ENCODE measurements around the gene DDX49. TPM values are rescaled to one million over a fixed set of nuclear protein-coding genes. Genes with fewer than 3 reads are reported as not detected.
A peak's percentile ranks its signal among the peaks of the same experiment; 100 is the strongest.

The DDX49 gene
- total RNA-seq, 1 experiment from 2014 or later: 47.9 TPM

DNA sequence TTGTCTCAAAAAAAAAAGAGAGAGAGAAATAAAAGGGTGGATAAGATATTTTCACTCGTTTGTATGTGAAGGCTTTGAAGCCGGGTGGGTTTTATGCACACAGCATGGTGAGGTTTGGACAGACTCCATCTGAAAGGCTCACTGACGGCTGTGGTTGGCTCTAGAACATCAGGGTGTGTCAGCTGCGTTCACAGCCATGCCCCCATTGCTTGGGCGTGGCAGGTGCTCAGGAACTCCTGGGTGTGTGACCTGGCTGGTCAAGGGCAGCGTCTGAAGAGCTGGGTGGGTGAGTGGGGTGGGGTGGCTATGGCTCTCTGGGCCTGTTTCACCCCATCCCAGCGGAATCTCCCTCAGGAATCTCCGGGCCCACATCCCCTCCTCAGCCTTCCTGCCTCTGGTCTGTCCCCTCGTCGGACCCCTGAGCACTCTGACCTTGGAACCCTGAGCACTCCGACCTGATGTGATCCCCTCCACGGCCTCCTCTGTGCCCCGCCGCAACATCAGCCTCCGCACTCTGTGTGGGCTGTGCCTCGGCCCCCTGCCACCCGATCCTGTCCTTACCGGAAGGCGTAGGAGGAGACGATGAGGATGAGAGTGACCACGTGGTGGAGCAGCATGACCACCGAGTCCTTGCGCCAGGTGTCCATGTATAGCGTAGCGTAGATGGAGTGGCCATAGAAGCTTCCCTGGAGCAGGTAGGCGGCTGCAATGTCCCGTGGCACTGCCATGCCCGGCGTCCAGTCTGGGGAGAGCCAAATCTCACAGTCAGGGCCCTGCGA, 35.8 kb upstream of the DDX49 start (continued):
- TF ChIP-seq, protein P1, sequence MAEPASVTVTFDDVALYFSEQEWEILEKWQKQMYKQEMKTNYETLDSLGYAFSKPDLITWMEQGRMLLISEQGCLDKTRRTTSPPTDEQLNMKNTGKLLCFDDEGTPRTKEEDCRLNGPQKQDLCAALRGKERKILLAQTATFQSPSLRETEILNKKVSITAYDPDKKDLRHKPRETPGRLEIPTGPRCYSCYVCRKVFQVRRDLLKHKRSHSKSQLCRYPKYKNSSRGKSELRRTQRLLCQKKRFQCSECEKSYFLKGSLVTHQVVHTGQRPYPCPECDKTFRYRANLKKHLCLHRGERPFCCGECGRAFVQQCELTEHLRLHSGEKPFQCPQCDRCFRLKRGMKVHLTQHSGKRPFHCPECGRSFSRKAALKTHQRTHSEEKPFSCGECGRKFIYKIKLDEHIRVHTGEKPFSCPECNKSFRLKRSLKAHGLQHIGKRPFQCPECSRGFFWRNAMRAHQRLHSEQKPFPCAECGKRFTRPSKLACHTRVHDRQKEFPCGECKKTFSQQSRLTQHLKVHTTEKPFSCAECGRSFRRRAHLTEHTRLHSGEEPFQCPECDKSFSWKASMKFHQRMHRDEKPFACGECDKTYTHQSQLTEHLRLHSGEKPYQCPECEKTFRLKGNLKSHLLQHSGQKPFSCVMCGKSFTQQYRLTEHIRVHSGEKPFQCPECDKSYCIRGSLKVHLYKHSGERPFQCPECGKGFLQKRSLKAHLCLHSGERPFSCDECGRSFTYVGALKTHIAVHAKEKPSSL (CRISPR knock-in tag; conservative IDR thresholded peaks at IDR 0.05): no peak
- TF ChIP-seq SMAD4 (CRISPR knock-in tag; IDR thresholded peaks at IDR 0.05) (no peak), CREB1 (CRISPR knock-in tag; IDR thresholded peaks at IDR 0.05) (no peak)

DNA sequence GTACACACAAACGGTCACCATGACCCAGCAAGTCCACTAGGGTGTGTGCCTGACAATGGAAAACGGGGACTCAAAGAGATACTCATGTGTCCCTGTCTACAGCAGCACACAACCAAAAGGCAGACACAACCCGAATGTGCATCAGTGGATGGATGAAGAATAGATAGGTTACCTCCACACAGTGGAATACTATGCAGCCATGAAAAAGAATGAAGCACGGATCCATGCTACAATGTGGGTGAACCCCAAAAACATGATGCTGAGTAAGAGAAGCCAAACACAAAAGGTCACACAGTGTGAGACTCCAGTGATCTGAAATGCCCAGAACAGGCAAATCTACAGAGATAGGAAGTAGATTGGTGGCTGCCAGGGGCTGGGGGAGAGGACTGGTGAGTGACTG, 32.5 kb upstream of the DDX49 start:
- Mint-ChIP-seq H3K4me1 (no peaks in the 10 kb centered on the region), H3K4me3 (no peak overlapping the region), H3K27me3 (ENCODE audit: low read depth) (no peaks in the 10 kb centered on the region; the same call in 1 of the 2 replicates), H3K9me3 (peaks cover 3% of the 10 kb centered on the region), H3K27ac (no peak overlapping the region), H3K36me3 (peaks cover 9% of the 10 kb centered on the region)
- POLR2A ChIA-PET: no interaction called here
- ATAC-seq (no peak), DNase-seq (ENCODE audit: low spot score) (no peak)
- TF ChIP-seq, protein P2, sequence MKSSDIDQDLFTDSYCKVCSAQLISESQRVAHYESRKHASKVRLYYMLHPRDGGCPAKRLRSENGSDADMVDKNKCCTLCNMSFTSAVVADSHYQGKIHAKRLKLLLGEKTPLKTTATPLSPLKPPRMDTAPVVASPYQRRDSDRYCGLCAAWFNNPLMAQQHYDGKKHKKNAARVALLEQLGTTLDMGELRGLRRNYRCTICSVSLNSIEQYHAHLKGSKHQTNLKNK (CRISPR knock-in tag; IDR thresholded peaks at IDR 0.05): no peak
- TF ChIP-seq JAZF1 (CRISPR knock-in tag; IDR thresholded peaks at IDR 0.05): no peak
- TF ChIP-seq, protein P1 (CRISPR knock-in tag; conservative IDR thresholded peaks at IDR 0.05): no peak
- TF ChIP-seq, protein P3, sequence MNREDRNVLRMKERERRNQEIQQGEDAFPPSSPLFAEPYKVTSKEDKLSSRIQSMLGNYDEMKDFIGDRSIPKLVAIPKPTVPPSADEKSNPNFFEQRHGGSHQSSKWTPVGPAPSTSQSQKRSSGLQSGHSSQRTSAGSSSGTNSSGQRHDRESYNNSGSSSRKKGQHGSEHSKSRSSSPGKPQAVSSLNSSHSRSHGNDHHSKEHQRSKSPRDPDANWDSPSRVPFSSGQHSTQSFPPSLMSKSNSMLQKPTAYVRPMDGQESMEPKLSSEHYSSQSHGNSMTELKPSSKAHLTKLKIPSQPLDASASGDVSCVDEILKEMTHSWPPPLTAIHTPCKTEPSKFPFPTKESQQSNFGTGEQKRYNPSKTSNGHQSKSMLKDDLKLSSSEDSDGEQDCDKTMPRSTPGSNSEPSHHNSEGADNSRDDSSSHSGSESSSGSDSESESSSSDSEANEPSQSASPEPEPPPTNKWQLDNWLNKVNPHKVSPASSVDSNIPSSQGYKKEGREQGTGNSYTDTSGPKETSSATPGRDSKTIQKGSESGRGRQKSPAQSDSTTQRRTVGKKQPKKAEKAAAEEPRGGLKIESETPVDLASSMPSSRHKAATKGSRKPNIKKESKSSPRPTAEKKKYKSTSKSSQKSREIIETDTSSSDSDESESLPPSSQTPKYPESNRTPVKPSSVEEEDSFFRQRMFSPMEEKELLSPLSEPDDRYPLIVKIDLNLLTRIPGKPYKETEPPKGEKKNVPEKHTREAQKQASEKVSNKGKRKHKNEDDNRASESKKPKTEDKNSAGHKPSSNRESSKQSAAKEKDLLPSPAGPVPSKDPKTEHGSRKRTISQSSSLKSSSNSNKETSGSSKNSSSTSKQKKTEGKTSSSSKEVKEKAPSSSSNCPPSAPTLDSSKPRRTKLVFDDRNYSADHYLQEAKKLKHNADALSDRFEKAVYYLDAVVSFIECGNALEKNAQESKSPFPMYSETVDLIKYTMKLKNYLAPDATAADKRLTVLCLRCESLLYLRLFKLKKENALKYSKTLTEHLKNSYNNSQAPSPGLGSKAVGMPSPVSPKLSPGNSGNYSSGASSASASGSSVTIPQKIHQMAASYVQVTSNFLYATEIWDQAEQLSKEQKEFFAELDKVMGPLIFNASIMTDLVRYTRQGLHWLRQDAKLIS (CRISPR knock-in tag; IDR thresholded peaks at IDR 0.05; ENCODE audit: borderline replicate concordance): no peak
- CTCF ChIA-PET: no interaction called here

DNA sequence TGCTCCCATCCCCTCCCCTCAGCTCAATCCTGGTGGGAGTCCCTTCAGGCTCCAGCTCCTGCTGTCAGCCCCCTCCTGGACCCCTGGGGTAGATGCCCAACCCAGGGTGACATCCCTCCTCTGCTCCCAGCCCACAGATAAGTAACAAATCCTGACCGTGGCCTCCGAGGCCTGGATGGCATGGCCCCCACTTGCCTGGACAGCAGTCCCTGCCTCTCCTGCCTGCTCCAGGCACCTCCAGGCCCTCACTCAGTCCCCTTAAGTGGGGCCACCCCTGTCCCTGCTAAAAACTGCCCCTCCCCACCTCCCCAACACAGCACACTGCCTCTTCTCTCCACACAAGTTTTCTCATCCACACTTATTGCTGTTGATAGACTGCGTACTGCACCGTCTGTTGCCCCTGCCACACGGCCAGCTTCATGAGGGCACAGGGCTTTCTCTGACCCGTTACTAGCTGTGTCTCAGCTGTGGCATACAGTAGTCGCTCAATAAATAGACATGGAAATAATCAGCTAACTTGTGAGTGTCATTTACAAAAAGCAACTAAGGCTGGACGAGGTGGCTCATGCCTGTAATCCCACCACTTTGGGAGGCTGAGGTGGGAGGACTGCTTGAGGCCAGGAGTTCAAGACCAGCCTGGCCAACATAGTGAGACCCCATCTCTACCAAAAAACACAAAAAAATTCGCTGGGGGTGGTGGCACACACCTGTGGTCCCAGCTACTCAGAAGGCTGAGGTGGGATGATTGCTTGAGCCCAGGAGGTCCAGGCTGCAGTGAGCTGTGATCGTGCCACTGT, 29.4 kb upstream of the DDX49 start:
- Mint-ChIP-seq H3K9me3 (peaks cover 3% of the 10 kb centered on the region), H3K27me3 (ENCODE audit: low read depth) (no peaks in the 10 kb centered on the region; the same call in 1 of the 2 replicates), H3K36me3 (peaks cover 5% of the 10 kb centered on the region), H3K4me3 (no peak overlapping the region), H3K27ac (no peak overlapping the region), H3K4me1 (no peaks in the 10 kb centered on the region)
- DNase-seq (ENCODE audit: low spot score) (no peak), ATAC-seq (no peak)
- ChIA-PET POLR2A (interaction anchor here (0.6 kb wide), 1 partner anchor 20 kb away, joined by 3 read pairs; no protein-coding TSS in a partner anchor), CTCF (interaction anchor here (1.6 to 2.6 kb wide), 2 partner anchors 97 to 106 kb away, joined by 3 to 8 read pairs; no protein-coding TSS in a partner anchor)
- no peak for TF ChIP-seq GABPB1 (CRISPR knock-in tag; IDR thresholded peaks at IDR 0.05)
- no peak for TF ChIP-seq TEAD1 (CRISPR knock-in tag; IDR thresholded peaks at IDR 0.05)
- TF ChIP-seq ZNF121 (CRISPR knock-in tag; IDR thresholded peaks at IDR 0.05): peak; percentile 84

Measured in WTC11 (cell line).